ENCODE results near the gene CXCR6.

CXCR6 gene

DNA sequence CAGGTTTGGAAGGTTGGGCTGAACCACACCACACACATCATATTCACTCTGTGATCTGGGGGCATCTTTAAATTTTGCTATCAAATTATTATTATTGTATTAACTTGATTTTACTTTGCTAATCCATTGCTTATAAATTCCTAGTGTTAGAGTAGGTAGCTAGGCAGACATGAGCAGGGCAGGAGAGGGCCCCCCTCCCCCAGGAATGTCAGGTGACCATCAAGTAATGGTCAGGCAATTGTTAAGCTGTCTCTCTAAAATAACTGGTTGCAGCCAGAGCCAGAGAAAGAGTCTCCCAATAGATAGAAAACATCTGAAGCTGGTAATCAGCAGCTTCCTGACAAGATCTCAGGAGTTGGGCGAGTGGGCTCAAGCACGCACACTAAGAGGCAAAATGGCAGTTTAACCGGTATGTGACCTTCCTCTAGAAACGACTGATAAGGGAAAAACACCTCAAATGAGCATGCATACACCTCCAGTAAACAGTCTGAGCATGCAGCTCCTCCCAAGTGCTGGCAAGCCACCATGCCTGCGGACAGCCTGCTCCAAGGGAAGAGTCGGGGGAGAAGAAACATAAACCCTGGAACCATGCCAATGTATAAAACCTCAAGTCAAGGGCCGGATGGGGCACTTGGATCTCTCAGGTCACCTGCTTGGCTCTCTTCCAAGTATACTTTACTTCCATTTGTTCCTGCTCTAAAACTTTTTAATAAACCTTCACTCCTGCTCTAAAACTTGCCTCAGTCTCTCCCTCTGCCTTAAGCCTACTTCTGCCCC, 3.1 kb upstream of the CXCR6 start:
- H3K27me3 Mint-ChIP-seq (ENCODE audit: low read depth, poor library complexity): peaks cover under 1% of the 10 kb centered on the region
- TF ChIP-seq CTCF (IDR thresholded peaks at IDR 0.05): no peak
- peaks cover 23% of the 10 kb centered on the region for H3K36me3 Mint-ChIP-seq (ENCODE audit: low read depth)
- H3K4me3 Mint-ChIP-seq: no peak overlapping the region
- H3K4me1 Mint-ChIP-seq: no peaks in the 10 kb centered on the region
- no peak overlapping the region for H3K27ac Mint-ChIP-seq
- H3K9me3 Mint-ChIP-seq: no peaks in the 10 kb centered on the region
- no peak for DNase-seq

- no peaks in the 10 kb centered on the region for H3K4me1 Mint-ChIP-seq
- peaks cover 20% of the 10 kb centered on the region for H3K36me3 Mint-ChIP-seq (ENCODE audit: low read depth)
- H3K9me3 Mint-ChIP-seq: no peaks in the 10 kb centered on the region
- no peak for TF ChIP-seq CTCF (IDR thresholded peaks at IDR 0.05)
- peaks cover 3% of the 10 kb centered on the region for H3K27me3 Mint-ChIP-seq (ENCODE audit: low read depth, poor library complexity)
- no peak for DNase-seq
- no peak overlapping the region for H3K4me3 Mint-ChIP-seq
- H3K27ac Mint-ChIP-seq: no peak overlapping the region
Measured at GRCh38 chr3:45940781-45941365, 2.4 kb upstream of the CXCR6 start.

DNA sequence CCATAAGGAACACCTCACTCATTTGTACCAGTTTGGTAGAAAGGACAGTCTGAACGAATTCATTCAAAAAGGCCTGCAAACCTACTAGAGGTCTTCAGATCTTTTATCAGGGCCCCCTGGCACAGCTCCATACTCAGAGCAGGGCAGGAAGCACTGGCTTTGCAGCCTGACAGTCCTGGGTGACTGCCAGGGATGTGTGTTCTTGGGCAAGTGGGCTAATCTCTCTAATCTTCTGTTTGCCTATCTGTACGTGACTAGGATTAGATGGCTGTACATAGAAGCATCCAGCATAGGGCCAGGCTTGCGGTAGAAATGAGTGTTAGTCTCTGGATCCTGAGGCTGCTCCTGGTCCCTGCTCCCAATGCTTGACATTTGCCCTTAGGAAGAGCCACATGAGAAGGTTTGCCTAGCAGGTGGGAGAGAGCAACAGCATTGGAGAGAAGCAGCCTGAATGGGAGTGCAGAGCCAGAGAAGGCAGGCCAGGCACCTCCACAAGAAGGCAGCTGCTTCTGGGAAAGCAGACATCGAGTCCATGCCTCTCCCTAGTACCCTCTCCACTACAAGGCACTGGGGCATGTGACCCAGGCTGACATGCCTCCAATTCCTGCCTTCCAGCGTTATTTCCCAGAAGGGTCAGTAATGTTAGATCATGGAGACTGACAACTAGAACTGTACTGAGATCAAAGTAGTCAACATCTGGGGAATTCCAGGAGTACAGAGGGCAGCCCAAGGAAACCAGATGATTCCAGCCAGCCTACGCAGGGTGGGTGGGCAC, 1.0 kb upstream of the CXCR6 start:
- peaks cover 29% of the 10 kb centered on the region for H3K36me3 Mint-ChIP-seq (ENCODE audit: low read depth)
- no peak for TF ChIP-seq CTCF (IDR thresholded peaks at IDR 0.05)
- peaks cover 3% of the 10 kb centered on the region for H3K27me3 Mint-ChIP-seq (ENCODE audit: low read depth, poor library complexity)
- DNase-seq: no peak
- H3K4me1 Mint-ChIP-seq: no peaks in the 10 kb centered on the region
- no peaks in the 10 kb centered on the region for H3K9me3 Mint-ChIP-seq
- H3K27ac Mint-ChIP-seq: no peak overlapping the region
- H3K4me3 Mint-ChIP-seq: no peak overlapping the region

- H3K4me1 Mint-ChIP-seq: no peaks in the 10 kb centered on the region
- peaks cover 3% of the 10 kb centered on the region for H3K27me3 Mint-ChIP-seq (ENCODE audit: low read depth, poor library complexity)
- H3K4me3 Mint-ChIP-seq: no peak overlapping the region
- peaks cover 49% of the 10 kb centered on the region for H3K36me3 Mint-ChIP-seq (ENCODE audit: low read depth)
- no peak for TF ChIP-seq CTCF (IDR thresholded peaks at IDR 0.05)
- no peak for DNase-seq
- H3K27ac Mint-ChIP-seq: peak overlapping the region; percentile 51
- H3K9me3 Mint-ChIP-seq: no peaks in the 10 kb centered on the region
Measured at GRCh38 chr3:45944830-45945620, 1.8 kb downstream of the CXCR6 start.

DNA sequence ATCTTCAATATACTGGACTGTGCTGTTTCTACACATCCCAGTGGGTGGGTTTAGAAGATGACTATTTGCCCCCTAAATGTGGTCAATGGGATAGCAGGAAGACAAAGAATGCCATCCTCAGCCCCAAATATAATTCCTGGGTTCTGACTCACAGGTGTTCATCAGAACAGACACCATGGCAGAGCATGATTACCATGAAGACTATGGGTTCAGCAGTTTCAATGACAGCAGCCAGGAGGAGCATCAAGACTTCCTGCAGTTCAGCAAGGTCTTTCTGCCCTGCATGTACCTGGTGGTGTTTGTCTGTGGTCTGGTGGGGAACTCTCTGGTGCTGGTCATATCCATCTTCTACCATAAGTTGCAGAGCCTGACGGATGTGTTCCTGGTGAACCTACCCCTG, 3.0 kb downstream of the CXCR6 start:
- H3K27me3 Mint-ChIP-seq (ENCODE audit: low read depth, poor library complexity): peaks cover 3% of the 10 kb centered on the region
- H3K4me1 Mint-ChIP-seq: no peaks in the 10 kb centered on the region
- H3K27ac Mint-ChIP-seq: no peak overlapping the region
- no peaks in the 10 kb centered on the region for H3K9me3 Mint-ChIP-seq
- peaks cover 38% of the 10 kb centered on the region for H3K36me3 Mint-ChIP-seq (ENCODE audit: low read depth)
- no peak for TF ChIP-seq CTCF (IDR thresholded peaks at IDR 0.05)
- no peak for DNase-seq
- H3K4me3 Mint-ChIP-seq: no peak overlapping the region
